Right renal cortex interstitium (tissue), 3 donors: ENCODE results near the gene CXCL12. TPM values are rescaled to one million over a fixed set of nuclear protein-coding genes. Genes with fewer than 3 reads are reported as not detected.

Source experiments
- DNase-seq, 3 donors: peaks; one replicate each; pipeline ENCODE4 v3.0.0-alpha.2; 2013; ENCODE audit warnings: low read depth in 3 of 3, low spot score in 2 of 3
- polyA plus RNA-seq, 3 donors: library from polyadenylated mRNA; unstranded; fragments of 120-200 nt; gene quantifications; one replicate each; pipeline ENCODE4 v1.2.1, GENCODE V29; 2013; ENCODE audit not compliant: insufficient read length in 3 of 3

Gene CXCL12
- polyA plus RNA-seq, 3 donors, result 367 to 513 (median 446) TPM

GRCh38 chr10:44400541-44400940 is 15.6 kb upstream of the CXCL12 start:
- no peak for DNase-seq

GRCh38 chr10:44399659-44400451 is 15.0 kb upstream of the CXCL12 start:
- no peak for DNase-seq

- no peak for DNase-seq
Observed at GRCh38 chr10:44398747-44399658, 14.1 kb upstream of the CXCL12 start.

GRCh38 chr10:44398271-44398670 is 13.4 kb upstream of the CXCL12 start:
- no peak for DNase-seq

DNA sequence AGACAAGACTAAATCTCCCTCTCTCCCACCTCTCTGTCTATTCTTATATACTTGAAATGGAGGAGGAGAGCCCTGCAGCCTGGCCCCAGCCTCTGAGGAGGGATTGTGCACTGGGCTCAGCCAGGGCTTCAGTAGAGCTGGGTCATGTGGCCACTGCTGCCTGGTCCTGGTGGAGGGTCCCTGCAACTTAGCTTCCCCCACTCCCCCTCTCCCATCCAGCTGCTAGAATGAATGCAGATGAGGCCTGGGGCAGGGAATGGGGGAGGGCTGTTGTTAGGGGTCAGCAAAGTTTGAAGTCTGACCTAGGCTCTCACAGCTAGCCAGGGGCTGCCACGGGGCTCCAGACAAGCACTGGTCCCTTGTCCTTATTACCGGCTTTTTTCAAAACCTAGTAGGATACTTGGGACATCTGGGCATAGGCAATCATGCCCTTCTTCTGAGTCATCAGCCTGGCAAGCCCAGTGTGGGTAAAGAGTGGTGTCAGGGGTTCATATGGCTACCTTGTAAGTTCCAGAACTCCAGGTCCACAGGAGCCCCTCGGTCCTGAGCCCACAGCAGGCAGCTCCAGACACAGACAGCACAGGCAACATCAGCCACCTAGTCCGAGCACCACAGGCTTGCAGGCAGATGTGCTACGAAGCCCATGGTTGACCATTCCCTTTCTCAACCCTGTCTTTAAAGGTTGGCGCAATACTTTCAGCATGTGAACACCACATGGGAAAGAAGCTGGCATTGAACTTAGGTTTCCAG is 12.8 kb upstream of the CXCL12 start:
- DNase-seq, result no peak

GRCh38 chr10:44396671-44397191 is 11.8 kb upstream of the CXCL12 start:
- no peak for DNase-seq

DNA sequence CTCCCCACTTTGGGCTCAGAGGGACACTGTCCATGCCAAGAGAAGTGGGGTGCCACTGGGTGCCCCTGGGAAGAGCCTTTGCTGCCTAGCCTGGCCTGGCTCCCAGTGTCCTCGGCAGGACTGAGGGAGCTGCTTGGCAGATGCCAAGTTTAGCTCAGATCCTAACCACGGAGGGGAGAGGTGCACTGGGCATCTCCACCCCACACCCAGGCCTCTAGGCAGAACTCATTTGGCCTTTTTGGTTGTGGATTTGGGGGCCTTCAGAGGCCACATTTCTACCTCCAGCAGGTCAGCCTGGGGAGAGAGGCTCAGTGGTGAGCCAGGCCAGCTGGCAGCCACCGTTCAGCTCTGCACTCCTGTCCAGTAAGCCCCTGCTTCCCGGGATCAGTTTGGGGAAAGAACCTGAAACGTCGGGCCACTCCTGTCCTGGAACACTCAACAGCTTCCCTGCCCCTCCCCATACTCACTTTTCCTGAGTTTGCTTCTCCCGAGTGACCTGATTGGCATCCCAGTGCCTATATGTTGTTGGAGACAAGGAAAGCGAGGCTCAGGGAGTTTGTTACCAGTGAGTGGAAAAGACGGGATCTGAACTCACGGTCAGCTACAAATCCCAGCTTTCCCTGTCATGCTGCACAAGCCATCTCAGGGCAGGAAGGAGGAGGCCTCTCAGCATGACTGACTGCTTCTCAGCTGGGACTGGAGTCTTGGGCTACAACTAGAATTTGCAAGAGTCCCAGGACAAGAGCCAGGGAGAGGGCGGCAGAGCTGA is 11.2 kb upstream of the CXCL12 start:
- DNase-seq, result no peak

DNA sequence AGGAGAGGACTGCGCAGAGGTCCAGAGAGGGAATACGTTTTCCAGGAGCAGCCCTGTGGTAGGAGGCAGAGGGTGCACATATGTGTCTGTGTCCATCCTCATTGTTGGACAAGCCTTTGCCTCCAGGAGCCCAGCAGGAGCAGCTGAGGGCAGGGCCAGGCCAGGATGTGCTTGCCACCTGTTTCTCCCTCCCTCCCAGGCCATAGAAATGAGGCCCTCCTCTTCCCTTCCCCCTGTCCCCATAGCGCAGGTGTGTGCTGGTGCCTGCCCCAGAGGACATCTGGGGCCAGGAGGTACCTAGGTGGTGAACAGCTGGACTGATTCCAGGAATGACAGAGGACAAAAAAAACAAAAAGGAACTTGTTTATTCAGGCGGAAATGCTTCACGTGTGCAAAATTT is 10.5 kb upstream of the CXCL12 start:
- no peak for DNase-seq

DNA sequence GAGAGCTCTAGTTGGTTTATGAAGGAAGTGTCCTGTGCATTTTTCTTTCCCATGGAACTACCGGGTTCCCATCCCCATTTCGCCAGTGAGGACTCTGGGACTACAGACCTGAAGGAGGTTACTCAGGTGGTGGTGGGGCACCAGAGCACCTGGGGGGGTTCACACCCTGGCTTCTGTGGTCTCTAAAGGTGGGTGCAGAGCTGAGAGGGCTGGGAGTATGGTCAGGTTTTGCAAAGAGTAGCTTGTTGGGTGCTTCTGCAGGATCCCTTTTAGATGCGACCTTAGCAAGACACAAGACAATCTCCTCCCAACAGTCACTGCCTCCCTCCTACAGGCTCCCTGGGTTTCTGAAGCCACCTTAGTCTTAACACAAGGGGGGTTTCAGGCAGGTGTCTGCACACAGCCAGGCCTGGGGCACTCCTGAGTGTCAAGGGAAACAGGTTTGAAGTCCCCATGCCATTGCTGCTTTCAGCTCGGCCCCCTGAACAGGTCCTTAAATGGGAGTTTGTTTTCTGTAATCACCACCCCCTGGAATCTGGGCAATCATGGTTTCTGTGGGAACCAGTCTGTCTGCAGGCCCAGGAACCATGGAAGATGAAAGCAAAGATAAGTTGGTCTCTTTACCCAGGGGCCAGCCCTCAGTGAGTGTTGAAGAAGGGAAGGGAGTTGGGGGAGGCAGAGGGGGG is 9.9 kb upstream of the CXCL12 start:
- no peak for DNase-seq

GRCh38 chr10:44393834-44394547 is 9.1 kb upstream of the CXCL12 start:
- DNase-seq, result no peak

- DNase-seq, result peak in 1 of 3 donors; percentile 55
Observed at GRCh38 chr10:44393051-44393630, 8.2 kb upstream of the CXCL12 start.

GRCh38 chr10:44392420-44392819 is 7.5 kb upstream of the CXCL12 start:
- no peak for DNase-seq

GRCh38 chr10:44391981-44392380 is 7.1 kb upstream of the CXCL12 start:
- DNase-seq, result no peak

GRCh38 chr10:44390585-44391072 is 5.7 kb upstream of the CXCL12 start:
- DNase-seq, result no peak

GRCh38 chr10:44389556-44389955 is 4.7 kb upstream of the CXCL12 start:
- DNase-seq, result no peak

- DNase-seq, result no peak
Observed at GRCh38 chr10:44389150-44389549, 4.3 kb upstream of the CXCL12 start.

- no peak for DNase-seq
Observed at GRCh38 chr10:44388641-44389040, 3.7 kb upstream of the CXCL12 start.

- no peak for DNase-seq
Observed at GRCh38 chr10:44387853-44388251, 3.0 kb upstream of the CXCL12 start.
